Endodermal cell (in vitro differentiated cells): ENCODE data around the gene KRTAP5-3. TPM values are rescaled to one million over a fixed set of nuclear protein-coding genes. Genes with fewer than 3 reads are reported as not detected.

Source experiments
- DNase-seq: peaks from one replicate; pipeline ENCODE4 v3.0.0-alpha.2; 2017
- H3K27ac ChIP-seq: 2 replicates; pipeline ENCODE4 v1.5.1; 2013; ENCODE audit warnings: mild to moderate bottlenecking, low read depth, low read length, moderate library complexity
- H3K27me3 ChIP-seq: 2 replicates; pipeline ENCODE4 v1.6.1; 2013; ENCODE audit warnings: mild to moderate bottlenecking, low read length, moderate library complexity; ENCODE audit not compliant: insufficient read depth, control insufficient read depth, poor library complexity, severe bottlenecking
- H3K36me3 ChIP-seq: 2 replicates; pipeline ENCODE4 v1.7.0; 2013; ENCODE audit warnings: mild to moderate bottlenecking, low read length, moderate library complexity; ENCODE audit not compliant: control insufficient read depth, insufficient read depth
- H3K4me1 ChIP-seq: one replicate; pipeline ENCODE4 v1.7.0; 2013; ENCODE audit warnings: low read length; ENCODE audit not compliant: control insufficient read depth, insufficient read depth
- H3K4me3 ChIP-seq: 2 replicates; pipeline ENCODE4 v1.5.1; 2013; ENCODE audit warnings: mild to moderate bottlenecking, low read length, moderate library complexity
- H3K9ac ChIP-seq: 2 replicates; pipeline ENCODE4 v1.6.1; 2013; ENCODE audit warnings: mild to moderate bottlenecking, low read length, moderate library complexity; ENCODE audit not compliant: poor library complexity, severe bottlenecking; ENCODE audit errors: extremely low read depth
- H3K9me3 ChIP-seq: 2 replicates; pipeline ENCODE4 v1.6.1; 2013; ENCODE audit warnings: mild to moderate bottlenecking, low read length, moderate library complexity; ENCODE audit not compliant: control insufficient read depth
- H3K27ac Mint-ChIP-seq: 2 replicates; pipeline ENCODE4 v1.8.0; 2020; ENCODE audit warnings: mixed read lengths
- H3K27me3 Mint-ChIP-seq: 2 replicates; pipeline ENCODE4 v1.8.0; 2021; ENCODE audit warnings: mild to moderate bottlenecking, mixed read lengths; ENCODE audit not compliant: insufficient read depth
- H3K36me3 Mint-ChIP-seq: 2 replicates; pipeline ENCODE4 v1.8.0; 2020; ENCODE audit warnings: low read depth, mixed read lengths
- H3K4me1 Mint-ChIP-seq: 2 replicates; pipeline ENCODE4 v1.8.0; 2020; ENCODE audit warnings: mixed read lengths
- H3K4me3 Mint-ChIP-seq: 2 replicates; pipeline ENCODE4 v1.8.0; 2020; ENCODE audit warnings: mild to moderate bottlenecking, moderate library complexity, mixed read lengths
- H3K9me3 Mint-ChIP-seq: 2 replicates; pipeline ENCODE4 v1.8.0; 2020; ENCODE audit warnings: mild to moderate bottlenecking, mixed read lengths
- CTCF ChIP-seq: fragments of 200-600 bp; sonication (generic); conservative IDR thresholded peaks from 2 replicates; pipeline ENCODE4 v1.5.0; 2021; ENCODE audit warnings: antibody characterized with exemption, mild to moderate bottlenecking
- whole genome bisulfite sequencing, 2 experiments: methylation state at CpG; one replicate each; pipeline versions ENCODE4 v1.1.5 to v1.1.7; 2013; ENCODE audit warnings: missing lambda C conversion rate in 2 of 2, mixed read lengths in 1 of 2; ENCODE audit not compliant: insufficient coverage in 1 of 2, insufficient read length in 1 of 2; 5-methylcytosine and 5-hydroxymethylcytosine counted together
- long read RNA-seq, 4 experiments: library from polyadenylated mRNA in 2 of 4; library from RNA in 1 of 4; library from capped mRNA in 1 of 4; stranded (forward) in 3 of 4; unstranded in 1 of 4; transcript quantifications; one replicate each; pipeline ENCODE4 v2.0.0, GENCODE V29; 2020 to 2021; ENCODE audit warnings: inconsistent platforms in 1 of 4
- polyA plus RNA-seq, 2 experiments: library from polyadenylated mRNA; stranded (reverse); fragments of 50-300 nt; gene quantifications; one replicate each; pipeline ENCODE4 v1.2.3, GENCODE V29; 2013
- total RNA-seq, 2 donors: library from RNA; stranded (reverse); fragmentation: NEBNext Ultra II Directional in 1 of 2; extraction: Animal tissue kit (Norgen Biotek cat#: 25700) in 1 of 2; gene quantifications; 2 replicates in 1 of 2; 3 replicates in 1 of 2; pipeline ENCODE4 v1.2.1, GENCODE V29; 2021

KRTAP5-3 gene
- not detected for total RNA-seq
- polyA plus RNA-seq (2013, experiment 1 of 2), result not detected
- not detected for polyA plus RNA-seq (2013, experiment 2 of 2)
- long read RNA-seq, experiment 1, result 0 reads
- long read RNA-seq, experiment 2, result 0 reads
- long read RNA-seq, experiment 3, result 0 reads
- long read RNA-seq, experiment 4, result 0 reads

GRCh38 chr11:1608363-1608762 is at the start of gene KRTAP5-3:
TSS of gene KRTAP5-3 (minus strand) at chr11:1608463. CDS start at chr11:1608385, 78 bp downstream.
- no peak within 1 kb of the TSS for H3K4me3 ChIP-seq
- Mint-ChIP-seq H3K27me3 (peaks cover 21% of the 10 kb centered on the region), H3K9me3 (peaks cover 17% of the 10 kb centered on the region), H3K4me1 (peaks cover 9% of the 10 kb centered on the region), H3K36me3 (no peaks in the 10 kb centered on the region), H3K4me3 (no peak within 1 kb of the TSS), H3K27ac (no peak within 1 kb of the TSS)
- H3K9me3 ChIP-seq, result no peaks in the 10 kb centered on the region
- 75 to 100% methylated on average over 1 to 4 of the region's 4 CpGs for WGBS, 2 experiments
- no peaks in the 10 kb centered on the region for H3K4me1 ChIP-seq
- H3K27me3 ChIP-seq, result no peaks in the 10 kb centered on the region
- H3K36me3 ChIP-seq, result no peaks in the 10 kb centered on the region
- H3K27ac ChIP-seq, result no peak within 1 kb of the TSS
- DNase-seq, result no peak
- H3K9ac ChIP-seq, result no peak within 1 kb of the TSS
- no peak for TF ChIP-seq CTCF

DNA sequence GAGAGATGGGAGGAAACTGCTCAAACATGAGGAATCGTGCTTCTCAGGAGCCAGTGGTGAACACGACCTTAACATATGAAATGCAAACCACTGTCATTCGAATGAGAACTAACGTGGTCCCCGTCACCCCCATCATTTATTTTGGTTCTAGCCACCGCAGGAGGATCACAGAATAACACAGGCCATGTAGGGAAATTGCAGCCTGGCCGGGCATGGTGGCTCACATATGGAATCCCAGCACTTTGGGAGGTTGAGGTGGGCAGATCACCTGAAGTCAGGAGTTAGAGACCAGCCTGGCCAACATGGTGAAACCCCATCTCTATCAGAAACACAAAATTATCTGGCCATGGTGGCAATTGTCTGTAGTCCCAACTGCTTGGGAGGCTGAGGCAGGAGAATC is 48.4 kb upstream of the KRTAP5-3 start:
- H3K27me3 Mint-ChIP-seq, result peaks cover 66% of the 10 kb centered on the region

GRCh38 chr11:1656061-1656441 is 47.8 kb upstream of the KRTAP5-3 start:
- Mint-ChIP-seq H3K27ac (no peak overlapping the region), H3K4me1 (no peaks in the 10 kb centered on the region), H3K27me3 (peaks cover 69% of the 10 kb centered on the region), H3K9me3 (no peaks in the 10 kb centered on the region), H3K4me3 (no peak overlapping the region), H3K36me3 (no peaks in the 10 kb centered on the region)
- Histone ChIP-seq H3K4me1 (no peaks in the 10 kb centered on the region), H3K9ac (no peak overlapping the region), H3K4me3 (no peak overlapping the region), H3K9me3 (no peaks in the 10 kb centered on the region), H3K36me3 (no peaks in the 10 kb centered on the region), H3K27me3 (peaks cover 72% of the 10 kb centered on the region), H3K27ac (no peak overlapping the region)
- no peak for TF ChIP-seq CTCF
- 87 to 90% methylated on average over 7 to 9 of the region's 9 CpGs for WGBS, 2 experiments
- peak; percentile 24 for DNase-seq

More for the DNA sequence above, 48.4 kb upstream of the KRTAP5-3 start:
- 76 to 79% methylated on average over 5 to 7 of the region's 7 CpGs for WGBS, 2 experiments
- Mint-ChIP-seq H3K36me3 (no peaks in the 10 kb centered on the region), H3K4me1 (no peaks in the 10 kb centered on the region), H3K4me3 (no peak overlapping the region), H3K9me3 (no peaks in the 10 kb centered on the region), H3K27ac (no peak overlapping the region)
- H3K36me3 ChIP-seq, result no peaks in the 10 kb centered on the region
- DNase-seq, result no peak
- no peaks in the 10 kb centered on the region for H3K4me1 ChIP-seq
- no peak overlapping the region for H3K4me3 ChIP-seq
- H3K9me3 ChIP-seq, result no peaks in the 10 kb centered on the region
- TF ChIP-seq CTCF, result no peak
- no peak overlapping the region for H3K9ac ChIP-seq
- H3K27ac ChIP-seq, result no peak overlapping the region
- H3K27me3 ChIP-seq, result peaks cover 66% of the 10 kb centered on the region
